ENCODE measurements around the gene PHETA1.

DNA sequence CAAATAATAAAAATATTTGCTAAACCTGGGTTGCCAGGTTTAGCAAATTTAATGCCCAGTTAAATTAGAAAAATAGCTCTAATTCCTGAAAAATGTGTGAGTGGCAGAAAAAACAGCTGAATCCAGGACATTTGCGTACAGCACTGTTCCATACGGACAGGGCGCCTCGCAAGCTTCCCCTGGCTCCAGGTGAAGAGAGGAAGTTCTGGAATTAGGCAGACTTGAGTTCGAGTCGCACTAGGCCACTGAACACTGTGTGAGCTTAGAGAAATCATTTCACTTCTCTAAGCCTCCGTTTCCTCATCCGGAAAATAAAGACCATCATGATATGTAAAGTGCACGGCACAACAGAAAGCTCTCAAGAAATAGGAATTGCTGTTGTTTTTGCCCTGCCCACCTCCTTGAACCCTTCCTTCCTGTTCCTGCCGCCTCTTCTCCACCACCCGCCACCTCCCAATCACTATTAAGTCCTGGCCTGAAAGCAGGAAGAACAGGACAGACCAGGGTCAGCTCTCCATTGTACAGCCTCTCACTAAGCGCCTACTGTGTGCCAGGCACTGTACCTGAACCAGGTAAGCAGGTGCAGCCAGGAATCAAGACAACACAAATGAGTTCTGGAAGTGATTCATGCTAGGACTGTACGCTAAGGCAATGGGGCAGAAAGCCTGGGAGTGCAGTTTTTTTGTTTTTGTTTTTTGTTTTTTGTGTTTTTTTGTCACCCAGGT lies 763 bp upstream of the PHETA1 start:
- TF ChIP-seq, protein P1, sequence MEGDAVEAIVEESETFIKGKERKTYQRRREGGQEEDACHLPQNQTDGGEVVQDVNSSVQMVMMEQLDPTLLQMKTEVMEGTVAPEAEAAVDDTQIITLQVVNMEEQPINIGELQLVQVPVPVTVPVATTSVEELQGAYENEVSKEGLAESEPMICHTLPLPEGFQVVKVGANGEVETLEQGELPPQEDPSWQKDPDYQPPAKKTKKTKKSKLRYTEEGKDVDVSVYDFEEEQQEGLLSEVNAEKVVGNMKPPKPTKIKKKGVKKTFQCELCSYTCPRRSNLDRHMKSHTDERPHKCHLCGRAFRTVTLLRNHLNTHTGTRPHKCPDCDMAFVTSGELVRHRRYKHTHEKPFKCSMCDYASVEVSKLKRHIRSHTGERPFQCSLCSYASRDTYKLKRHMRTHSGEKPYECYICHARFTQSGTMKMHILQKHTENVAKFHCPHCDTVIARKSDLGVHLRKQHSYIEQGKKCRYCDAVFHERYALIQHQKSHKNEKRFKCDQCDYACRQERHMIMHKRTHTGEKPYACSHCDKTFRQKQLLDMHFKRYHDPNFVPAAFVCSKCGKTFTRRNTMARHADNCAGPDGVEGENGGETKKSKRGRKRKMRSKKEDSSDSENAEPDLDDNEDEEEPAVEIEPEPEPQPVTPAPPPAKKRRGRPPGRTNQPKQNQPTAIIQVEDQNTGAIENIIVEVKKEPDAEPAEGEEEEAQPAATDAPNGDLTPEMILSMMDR (IDR thresholded peaks at IDR 0.05), result no peak
- TF ChIP-seq POLR2A (IDR thresholded peaks at IDR 0.05), result no peak
- no peak for TF ChIP-seq EP300 (IDR thresholded peaks at IDR 0.05)
